GM12874 (cell line): ENCODE measurements around the gene CD3D.

Experiments used
- CTCF ChIP-seq: IDR thresholded peaks from 2 replicates; pipeline ENCODE4 v1.5.1; 2011; ENCODE audit warnings: low read depth, mild to moderate bottlenecking, control low read depth, low read length, moderate library complexity; ENCODE audit not compliant: insufficient read depth

Gene CD3D

GRCh38 chr11:118311518-118311917 is 31.0 kb downstream of the CD3D start:
- TF ChIP-seq CTCF = no peak

GRCh38 chr11:118310781-118311485 is 31.6 kb downstream of the CD3D start:
- TF ChIP-seq CTCF = no peak

- TF ChIP-seq CTCF = no peak
These were observed 32.2 kb downstream of the CD3D start for GRCh38 chr11:118310271-118310670.

GRCh38 chr11:118306556-118306955 is 35.9 kb downstream of the CD3D start:
- no peak for TF ChIP-seq CTCF

- TF ChIP-seq CTCF = no peak
These were observed 36.8 kb downstream of the CD3D start for GRCh38 chr11:118305726-118306125.

- TF ChIP-seq CTCF = no peak
These were observed 37.8 kb downstream of the CD3D start, which contains the start of gene CD3E for GRCh38 chr11:118304568-118305248. CD3E (plus strand) TSS chr11:118304730; CDS start chr11:118304953, 223 bp downstream.

- TF ChIP-seq CTCF = no peak
These were observed 38.3 kb downstream of the CD3D start for GRCh38 chr11:118304227-118304567.
